ENCODE data around the gene TRAPPC1.
A peak's percentile ranks its signal among the peaks of the same experiment; 100 is the strongest.

Gene TRAPPC1

DNA sequence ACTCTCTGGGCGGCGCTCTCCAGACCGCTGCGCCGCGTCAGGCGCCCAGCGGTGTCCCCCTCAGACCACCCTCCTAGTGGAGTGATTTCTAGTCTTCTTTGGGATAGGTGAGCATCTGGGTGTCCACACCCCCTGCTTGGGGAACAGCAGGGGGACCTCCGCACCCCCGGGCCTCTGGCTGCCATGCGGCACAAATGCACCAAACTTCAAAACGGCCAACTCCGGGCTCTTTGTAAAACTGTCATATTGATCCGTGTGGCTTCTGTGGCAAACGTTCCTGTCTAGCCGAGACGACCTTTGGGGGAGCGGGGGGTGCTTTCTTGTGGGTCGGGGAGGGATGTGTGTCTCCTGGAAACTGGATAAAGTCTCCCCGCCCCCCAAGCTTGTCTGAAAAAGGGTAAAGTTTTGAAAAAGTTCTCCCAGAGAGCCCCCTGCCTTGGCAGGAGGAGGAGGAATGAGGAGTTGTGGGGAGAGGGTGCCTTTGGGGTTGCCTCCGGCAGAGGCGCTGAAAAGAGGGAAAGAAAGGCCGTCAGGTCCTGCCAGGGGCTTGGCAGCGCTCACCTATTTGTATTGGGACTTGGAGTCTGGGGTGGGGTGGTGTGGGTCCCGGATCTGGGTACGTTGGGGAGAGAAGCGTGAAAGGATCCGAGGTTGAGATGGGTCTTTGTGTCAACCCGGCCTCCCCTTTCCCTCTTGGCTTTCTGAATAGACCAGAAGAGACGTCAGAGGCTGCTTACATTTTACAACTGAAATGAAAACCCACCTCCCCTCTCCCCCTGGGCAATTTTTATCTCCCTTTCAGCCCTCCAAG, 45.3 kb downstream of the TRAPPC1 start:
- TF ChIP-seq, protein P1, sequence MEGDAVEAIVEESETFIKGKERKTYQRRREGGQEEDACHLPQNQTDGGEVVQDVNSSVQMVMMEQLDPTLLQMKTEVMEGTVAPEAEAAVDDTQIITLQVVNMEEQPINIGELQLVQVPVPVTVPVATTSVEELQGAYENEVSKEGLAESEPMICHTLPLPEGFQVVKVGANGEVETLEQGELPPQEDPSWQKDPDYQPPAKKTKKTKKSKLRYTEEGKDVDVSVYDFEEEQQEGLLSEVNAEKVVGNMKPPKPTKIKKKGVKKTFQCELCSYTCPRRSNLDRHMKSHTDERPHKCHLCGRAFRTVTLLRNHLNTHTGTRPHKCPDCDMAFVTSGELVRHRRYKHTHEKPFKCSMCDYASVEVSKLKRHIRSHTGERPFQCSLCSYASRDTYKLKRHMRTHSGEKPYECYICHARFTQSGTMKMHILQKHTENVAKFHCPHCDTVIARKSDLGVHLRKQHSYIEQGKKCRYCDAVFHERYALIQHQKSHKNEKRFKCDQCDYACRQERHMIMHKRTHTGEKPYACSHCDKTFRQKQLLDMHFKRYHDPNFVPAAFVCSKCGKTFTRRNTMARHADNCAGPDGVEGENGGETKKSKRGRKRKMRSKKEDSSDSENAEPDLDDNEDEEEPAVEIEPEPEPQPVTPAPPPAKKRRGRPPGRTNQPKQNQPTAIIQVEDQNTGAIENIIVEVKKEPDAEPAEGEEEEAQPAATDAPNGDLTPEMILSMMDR (IDR thresholded peaks at IDR 0.05) = no peak
- DNase-seq = peak in 1 of 2 donors; percentile 30
- H3K27me3 ChIP-seq = peaks cover 0 to 22% of the 10 kb centered on the region in 2 donors
- peak overlapping the region; percentile 80 to 82 for H3K27ac ChIP-seq
- peaks cover 15 to 49% (median 44%) of the 10 kb centered on the region in 4 donors for H3K4me1 ChIP-seq
- peak overlapping the region; percentile 62 to 66 for H3K4me3 ChIP-seq
- intact Hi-C loops (cut with DNase I; ENCODE audit: low total_unique reads) = no loop called here
- H3K9me3 ChIP-seq = no peaks in the 10 kb centered on the region
- H3K36me3 ChIP-seq = peaks cover 0 to 12% (median 8%) of the 10 kb centered on the region in 3 donors

DNA sequence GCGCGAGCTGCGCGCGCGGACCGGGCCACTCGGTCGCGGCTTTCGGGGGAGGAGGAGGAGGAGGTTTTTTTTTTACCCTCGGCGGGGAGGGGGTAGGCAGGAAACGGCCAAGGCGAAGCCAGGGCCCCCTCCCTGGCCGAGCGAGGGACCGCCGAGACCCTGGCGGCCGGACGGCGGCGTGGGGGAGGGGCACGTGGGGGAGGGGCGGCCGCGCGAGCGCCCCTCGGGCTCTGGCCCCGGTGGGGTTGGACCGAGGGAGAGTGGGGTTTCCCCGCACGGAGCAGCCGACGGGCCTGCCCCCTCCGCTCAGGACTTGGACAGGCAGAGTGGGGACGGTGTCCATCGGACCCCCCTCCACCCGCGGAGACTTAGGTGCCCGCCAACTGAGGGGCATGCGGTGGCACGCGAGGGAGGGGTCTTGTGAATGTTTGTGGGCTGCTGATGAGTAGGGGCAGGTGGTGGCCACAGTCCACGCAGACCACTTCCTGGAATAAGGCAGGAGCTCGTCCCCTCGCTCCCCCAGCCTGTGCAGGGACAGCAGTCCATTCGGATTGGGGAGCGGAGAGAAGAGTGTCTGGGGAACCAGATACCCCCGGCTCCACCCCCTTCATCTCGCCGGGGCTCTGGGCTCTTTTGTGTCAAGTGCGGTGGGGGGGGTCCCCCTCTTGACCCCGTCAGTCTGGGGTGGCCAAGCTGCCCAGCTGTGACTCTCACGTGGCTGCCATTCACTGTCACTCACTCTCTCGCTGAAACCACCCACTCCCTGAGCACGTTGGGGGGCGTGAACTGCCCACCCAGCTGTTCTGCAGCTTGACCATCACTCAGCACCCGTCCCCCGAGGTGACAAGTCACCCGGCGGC, 46.1 kb downstream of the TRAPPC1 start:
- Histone ChIP-seq H3K9me3 (no peaks in the 10 kb centered on the region), H3K36me3 (peaks cover 0 to 11% (median 0%) of the 10 kb centered on the region in 3 donors), H3K27ac (peak overlapping the region; percentile 80 to 82), H3K4me1 (peaks cover 15 to 52% (median 44%) of the 10 kb centered on the region in 4 donors), H3K4me3 (peak overlapping the region; percentile 62 to 66), H3K27me3 (peaks cover 0 to 22% of the 10 kb centered on the region in 2 donors)
- intact Hi-C loops (cut with DNase I; ENCODE audit: low total_unique reads) = no loop called here
- DNase-seq = peak; percentile 45 to 73
- TF ChIP-seq, protein P1 (IDR thresholded peaks at IDR 0.05) = no peak

DNA sequence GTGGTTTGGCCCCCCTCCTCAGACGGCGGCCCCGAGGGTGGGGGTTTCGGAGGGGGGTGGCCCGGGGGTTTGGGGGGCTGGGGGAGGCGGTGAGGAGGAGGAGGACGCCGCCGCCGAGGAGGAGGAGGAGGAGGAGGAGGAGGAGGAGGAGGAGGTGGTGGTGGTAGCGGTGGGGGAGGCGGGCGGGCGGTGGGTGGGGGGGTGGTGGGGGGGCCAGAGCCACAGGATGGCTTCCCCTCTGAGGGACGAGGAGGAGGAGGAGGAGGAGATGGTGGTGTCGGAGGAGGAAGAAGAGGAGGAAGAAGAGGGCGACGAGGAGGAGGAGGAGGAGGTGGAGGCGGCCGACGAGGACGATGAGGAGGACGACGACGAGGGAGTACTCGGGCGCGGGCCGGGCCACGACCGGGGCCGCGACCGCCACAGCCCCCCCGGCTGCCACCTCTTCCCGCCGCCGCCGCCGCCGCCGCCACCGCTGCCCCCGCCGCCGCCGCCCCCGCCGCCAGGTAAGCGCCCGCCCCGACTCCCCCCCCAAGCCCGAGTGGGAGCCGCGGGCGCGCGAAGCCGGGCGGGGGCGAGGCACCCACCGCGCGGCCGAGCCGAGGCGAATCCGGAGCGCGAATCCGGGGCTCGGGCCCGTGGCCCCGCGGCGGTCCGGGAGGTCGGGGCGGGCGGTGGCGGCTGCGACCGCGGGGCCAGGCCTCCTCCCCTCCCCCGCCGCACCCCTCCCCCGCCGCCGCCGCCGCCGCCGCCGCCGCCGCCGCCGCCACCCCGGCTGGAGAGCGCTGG, 47.0 kb downstream of the TRAPPC1 start:
- Histone ChIP-seq H3K36me3 (peaks cover 0 to 14% (median 0%) of the 10 kb centered on the region in 3 donors), H3K27me3 (peaks cover 0 to 22% of the 10 kb centered on the region in 2 donors), H3K4me1 (peaks cover 15 to 50% (median 41%) of the 10 kb centered on the region in 4 donors), H3K4me3 (peak overlapping the region; percentile 62 to 66), H3K27ac (peak overlapping the region; percentile 80 to 82), H3K9me3 (no peaks in the 10 kb centered on the region)
- TF ChIP-seq, protein P1 (IDR thresholded peaks at IDR 0.05) = no peak
- intact Hi-C loops (cut with DNase I; ENCODE audit: low total_unique reads) = no loop called here
- no peak for DNase-seq

DNA sequence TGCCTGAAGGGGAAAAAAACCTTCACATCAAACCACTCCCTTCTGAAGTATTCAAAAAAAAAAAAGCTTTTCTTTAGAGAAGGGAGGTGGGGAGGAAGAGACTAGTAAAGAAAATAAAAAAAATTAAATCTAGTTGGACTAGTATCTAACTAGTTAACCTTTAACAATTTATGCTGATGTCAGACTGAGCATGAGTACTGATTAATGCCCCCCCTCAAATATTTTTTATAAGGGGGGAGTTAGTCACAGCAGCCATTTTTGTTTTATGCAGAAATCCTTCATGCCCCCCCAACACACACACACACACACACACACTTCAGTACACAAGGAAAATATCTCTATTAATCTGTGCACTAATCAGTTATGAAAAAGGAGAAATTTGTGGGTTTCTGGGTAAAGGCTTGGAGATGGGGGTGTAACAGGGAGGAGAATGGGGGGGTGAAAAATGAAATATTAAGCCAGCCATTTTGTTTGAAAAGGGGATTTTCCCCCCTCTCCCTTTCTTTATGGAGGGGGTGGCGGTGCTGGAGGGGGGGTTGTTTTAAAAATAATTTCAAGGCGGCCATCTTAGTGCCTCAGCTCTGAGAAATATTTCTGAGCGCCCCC, 47.9 kb downstream of the TRAPPC1 start:
- intact Hi-C loops (cut with DNase I; ENCODE audit: low total_unique reads) = no loop called here
- TF ChIP-seq, protein P1 (IDR thresholded peaks at IDR 0.05) = no peak
- H3K4me1 ChIP-seq = peaks cover 10 to 42% (median 32%) of the 10 kb centered on the region in 4 donors
- H3K9me3 ChIP-seq = no peaks in the 10 kb centered on the region
- DNase-seq = no peak
- H3K27me3 ChIP-seq = peaks cover 0 to 22% of the 10 kb centered on the region in 2 donors
- peaks cover 0 to 16% (median 0%) of the 10 kb centered on the region in 3 donors for H3K36me3 ChIP-seq
- H3K27ac ChIP-seq = peak overlapping the region; percentile 58 to 80
- H3K4me3 ChIP-seq = peak overlapping the region; percentile 62 to 66
